Limb (tissue), 2 donors: Measurements from ENCODE around the gene KCNG4.
A peak's percentile ranks its signal among the peaks of the same experiment; 100 is the strongest.

ENCODE experiments used
- DNase-seq, 2 donors: peaks; one replicate each; pipeline ENCODE4 v3.0.0-alpha.2; 2016; ENCODE audit errors: extremely low spot score in 2 of 2

Gene KCNG4

DNA sequence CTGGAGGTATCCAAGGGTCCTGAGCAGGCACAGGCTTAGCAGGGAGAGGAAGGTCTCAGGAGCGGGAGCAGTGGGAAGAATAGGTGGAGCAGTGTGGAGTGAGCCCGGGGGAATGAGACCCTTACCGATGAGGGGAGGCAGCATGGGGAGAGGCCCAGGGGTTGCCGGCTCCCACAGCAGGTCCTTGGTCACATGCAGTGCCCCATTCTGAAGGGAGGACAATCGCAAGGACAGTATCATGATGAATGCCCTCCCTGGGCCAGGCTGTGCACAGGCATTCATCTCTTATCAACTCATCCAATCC is 56.3 kb downstream of the KCNG4 start:
- no peak for DNase-seq

DNA sequence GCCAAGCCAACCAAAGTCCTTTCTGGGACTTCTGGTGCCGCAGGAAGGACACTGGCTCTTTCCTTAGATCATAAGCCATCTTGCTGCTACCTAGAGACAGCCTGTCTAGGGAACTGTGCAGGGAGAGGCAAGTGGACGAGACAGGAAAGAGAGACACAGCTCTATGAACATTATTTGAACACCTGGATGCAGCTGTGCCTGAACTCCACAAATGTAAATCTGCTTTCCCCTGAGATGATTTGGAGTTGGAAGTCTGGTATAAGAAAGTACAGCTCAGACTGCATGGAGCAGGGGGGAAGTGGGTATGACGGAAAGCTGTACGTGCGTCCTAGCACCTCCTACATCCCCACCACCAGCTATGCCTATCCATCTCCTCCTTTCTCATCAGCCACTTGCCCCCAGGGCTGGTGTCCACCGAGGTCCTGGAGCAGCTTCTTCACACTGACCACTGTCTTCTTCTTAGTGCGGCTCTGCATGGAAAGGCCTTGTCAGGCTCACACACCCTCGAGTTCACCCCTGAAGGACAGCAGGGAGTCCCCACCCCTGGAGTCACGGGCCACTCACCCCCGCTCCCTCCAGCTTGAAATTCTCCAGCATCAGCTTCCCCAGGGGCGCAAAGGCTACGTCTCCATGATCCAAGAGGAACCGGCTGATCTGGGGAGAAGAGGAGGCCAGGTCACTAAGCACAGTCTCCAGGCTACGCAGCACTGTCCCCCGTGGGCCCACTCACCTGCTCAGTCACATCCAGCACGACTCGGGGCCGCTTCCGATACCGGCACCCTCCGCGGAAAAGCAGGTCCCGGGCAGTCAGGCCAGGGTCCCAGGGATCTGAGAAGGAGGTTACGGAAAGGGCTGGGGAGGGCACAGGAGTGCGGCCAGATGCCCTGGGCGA is 56.9 kb downstream of the KCNG4 start:
- DNase-seq = no peak

DNA sequence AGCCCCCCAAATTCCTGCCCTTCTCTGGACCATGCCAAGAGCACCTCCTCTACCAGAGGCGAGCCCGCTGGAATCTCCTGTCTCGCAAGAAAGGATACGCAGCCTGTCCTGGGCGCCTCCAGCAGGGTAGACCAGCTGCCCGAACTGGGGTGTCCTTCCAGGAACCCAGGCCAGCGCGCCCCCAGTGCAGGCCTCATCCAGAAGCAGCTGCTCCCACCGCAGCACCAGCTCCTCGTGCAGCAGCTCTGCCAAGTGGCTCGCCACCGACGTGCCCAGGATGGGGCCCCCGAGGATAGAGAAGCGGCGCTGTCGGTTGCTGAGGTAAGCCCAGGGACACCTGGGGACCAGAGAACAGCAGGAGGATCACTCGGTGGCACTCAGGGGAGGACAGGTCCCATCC is 57.7 kb downstream of the KCNG4 start:
- DNase-seq = no peak

DNA sequence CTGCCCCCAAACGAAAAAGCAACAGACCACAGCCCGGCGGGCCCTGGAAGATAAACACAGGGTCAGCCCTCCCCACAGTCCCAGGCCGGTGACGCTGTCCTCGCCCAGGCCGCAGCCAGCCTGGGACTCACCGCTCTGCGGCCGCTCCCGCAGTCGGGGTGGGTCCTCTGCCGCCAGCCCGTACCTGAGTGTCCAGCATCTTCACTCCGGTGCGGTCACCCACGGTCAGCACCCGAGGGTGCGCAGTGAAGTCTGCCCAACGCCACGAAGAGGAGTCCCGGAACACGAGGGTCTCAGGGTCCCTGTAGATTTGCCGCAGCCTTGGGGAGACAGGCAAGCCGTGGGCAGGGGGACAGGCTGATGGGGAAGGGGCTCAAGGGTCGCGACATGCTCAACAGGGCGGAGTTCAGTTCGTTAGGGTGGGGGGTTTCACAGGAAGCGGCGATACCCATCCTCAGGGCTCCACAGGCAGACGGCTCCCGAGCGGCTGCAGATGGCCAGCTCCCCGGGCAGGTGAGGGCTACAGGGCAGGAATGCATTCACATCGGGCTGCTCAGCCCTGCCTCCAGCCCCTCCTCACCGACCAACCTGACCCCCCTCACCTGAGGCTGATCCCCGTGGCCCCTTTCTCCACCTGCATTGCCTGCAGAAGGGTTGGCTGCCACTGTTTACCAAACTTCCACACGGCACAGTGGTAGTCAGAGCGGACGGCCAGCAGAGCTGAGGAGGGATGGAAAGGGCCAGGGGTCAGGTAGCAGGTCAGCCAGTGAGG is 58.5 kb downstream of the KCNG4 start:
- no peak for DNase-seq

DNA sequence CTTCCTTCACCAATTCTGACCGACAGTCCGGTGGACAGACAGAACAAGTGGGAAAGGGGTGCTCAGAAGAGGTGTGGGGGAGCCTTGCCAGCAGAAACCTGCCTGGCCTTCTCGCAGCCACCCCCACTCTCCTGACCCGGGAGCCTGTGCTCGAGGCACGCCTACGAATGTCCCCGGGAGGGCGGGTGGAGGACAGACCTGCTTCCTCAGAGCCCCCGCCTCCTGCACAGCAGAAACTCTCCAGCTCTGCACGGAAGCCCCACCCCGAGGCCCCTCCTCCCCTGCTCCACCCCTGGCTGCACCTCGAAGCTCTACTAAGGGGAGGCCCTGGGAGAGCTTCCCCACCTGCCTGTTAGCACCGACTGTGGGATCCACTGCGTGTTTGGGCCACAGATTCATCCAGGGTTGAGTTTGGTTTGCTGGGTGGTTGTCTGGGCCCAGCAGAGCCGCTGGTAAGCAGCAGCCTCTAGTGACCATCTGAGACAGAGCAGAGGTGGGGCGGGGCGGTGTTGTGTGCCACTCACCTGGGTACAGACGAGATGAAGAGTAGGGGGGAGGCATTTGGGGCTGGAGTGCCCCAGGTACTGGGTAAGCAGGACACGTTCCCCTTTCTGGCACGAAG is 59.2 kb downstream of the KCNG4 start:
- no peak for DNase-seq

GRCh38 chr16:84179612-84180320 is 60.0 kb downstream of the KCNG4 start:
- DNase-seq = no peak

DNA sequence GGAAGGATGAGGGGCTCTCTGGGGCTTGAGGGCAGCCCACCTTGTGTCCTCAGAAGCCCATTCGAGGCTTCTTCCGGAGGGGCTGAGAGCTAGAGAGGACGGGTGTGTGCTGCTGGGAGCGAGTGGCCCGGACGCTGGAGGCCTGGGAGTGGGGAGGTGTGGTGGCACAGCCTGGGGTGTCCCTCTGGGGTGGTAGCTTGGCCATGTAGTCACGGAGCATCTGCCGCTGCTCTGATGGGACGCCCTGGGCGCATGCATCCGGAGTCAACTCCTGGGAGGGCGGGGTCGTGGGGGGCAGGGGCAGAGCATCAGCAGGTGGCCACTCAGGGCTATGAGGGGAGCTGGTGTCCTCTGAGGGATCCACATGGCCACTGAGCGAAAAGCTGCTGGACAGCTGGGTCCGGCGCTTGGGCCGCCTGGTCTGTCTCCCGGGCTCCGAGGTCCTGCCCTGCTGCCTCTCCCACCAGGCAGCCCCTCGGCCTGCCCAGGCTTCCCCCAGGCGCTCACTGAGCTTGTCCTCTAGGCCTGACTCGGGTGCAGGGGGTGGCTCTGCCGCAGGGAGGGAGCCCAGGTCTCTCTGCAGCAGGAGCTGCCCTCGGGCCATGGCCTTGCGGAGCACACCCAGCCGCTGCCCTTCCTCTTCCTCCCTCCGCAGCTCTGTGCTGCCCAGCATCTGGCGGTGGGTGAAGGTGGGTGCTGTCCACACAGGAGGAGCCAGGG is 60.8 kb downstream of the KCNG4 start:
- DNase-seq = no peak

- no peak for DNase-seq
These were observed 61.6 kb downstream of the KCNG4 start for GRCh38 chr16:84178146-84178765.

DNA sequence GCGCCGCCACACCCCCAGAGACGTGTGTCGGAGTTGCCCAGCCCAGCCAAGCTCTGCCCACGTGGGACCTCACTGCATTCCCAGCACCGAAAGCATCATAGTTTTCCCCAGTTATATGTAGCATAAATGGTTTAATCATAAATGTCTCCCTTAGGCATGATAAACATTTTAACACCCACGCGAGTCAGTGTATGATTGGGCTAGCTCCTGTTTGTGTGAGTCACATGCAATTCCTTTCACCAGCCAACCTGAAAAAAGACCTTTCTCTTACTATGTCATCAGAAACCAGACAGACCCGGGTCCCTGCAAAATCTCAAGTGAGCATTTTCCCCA is 62.1 kb downstream of the KCNG4 start:
- no peak for DNase-seq

GRCh38 chr16:84176192-84177053 is 63.4 kb downstream of the KCNG4 start:
- no peak for DNase-seq

DNA sequence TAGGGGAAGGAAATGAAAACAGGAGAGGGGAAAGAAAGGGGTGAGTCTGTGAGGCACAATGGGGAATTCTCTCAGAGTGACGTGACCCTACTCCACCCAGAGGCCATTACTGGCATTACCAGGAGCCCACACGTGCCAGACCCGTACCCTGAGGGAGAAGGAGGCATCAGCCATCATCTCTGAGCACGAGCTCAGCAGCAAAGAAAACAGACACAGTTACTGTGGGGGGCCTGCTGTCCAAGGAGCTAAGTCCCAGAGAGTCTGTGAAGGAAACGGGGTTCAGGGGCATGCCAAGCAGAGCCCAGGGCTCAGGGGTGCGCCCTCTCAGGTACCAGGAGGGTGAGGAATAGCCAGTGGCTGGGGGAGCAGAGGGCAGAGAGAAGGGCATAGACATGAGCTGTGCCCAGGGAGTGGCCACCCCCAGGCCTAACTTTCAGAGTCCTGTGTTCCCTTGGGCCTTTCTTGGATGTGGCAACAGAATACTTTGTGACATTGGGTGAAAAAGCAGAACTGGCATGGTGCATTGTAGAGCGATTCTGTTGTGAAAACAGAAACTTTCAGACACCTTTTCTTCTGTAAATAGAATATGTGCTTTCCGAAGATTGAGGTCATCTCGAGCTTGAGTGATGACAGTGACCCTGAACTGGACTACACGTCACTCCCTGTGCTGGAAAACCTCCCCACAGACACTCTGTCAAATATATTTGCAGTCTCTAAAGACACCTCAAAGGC is 64.3 kb downstream of the KCNG4 start:
- DNase-seq = peak; percentile 17 to 68

- no peak for DNase-seq
These were observed 65.4 kb downstream of the KCNG4 start for GRCh38 chr16:84174396-84174795.

- DNase-seq = no peak
These were observed 70.0 kb downstream of the KCNG4 start for GRCh38 chr16:84169765-84170310.
